GM13976 (cell line): ENCODE results near the gene AGMO.

Experiments
- DNase-seq: peaks from one replicate; pipeline ENCODE4 v3.0.0; 2012; ENCODE audit warnings: low spot score
- CTCF ChIP-seq: IDR thresholded peaks from 2 replicates; pipeline ENCODE4 v1.5.1; 2012; ENCODE audit warnings: borderline replicate concordance, mild to moderate bottlenecking; ENCODE audit not compliant: insufficient read depth; ENCODE audit errors: extremely low read depth, missing control alignments, control extremely low read depth
- in situ Hi-C: fragments of 300-500 bp; cut with MboI; formaldehyde crosslinking; loops from one replicate; pipeline ENCODE4 v1.12.0; 2022; ENCODE audit warnings: low sequenced_read_pairs, mixed read lengths, inconsistent platforms; ENCODE audit not compliant: unreplicated experiment

AGMO gene

DNA sequence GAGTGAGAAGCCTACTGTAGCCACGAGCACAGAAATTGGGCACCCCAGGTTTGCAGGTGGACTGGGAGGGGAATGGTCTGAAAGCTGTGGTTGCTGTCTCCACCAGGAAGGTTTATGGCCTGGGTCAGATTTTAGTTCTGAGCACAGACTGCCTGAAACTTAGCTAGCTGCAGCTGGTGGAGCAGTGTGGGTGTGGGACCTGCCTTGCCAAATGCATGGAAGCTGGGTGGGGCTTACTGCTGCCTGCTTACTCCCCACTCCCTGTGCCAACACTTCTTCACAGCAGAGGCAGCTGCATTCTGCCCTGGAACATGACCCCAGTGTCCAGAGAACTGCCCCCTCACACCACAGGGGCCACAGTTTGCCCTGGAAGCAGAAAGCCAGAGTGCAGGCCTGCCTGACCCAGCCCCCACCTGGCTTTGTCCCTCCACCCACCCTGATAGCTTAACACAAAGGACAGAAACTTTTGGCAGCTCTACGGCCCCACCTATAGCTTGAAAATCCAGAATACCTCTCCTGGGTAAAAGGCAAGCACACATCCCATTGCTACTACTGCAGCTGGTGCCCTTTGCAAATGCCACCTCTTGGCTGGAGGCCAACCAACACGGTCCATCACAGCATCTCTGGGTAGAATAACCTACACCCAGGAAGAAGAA is 281.6 kb downstream of the AGMO start:
- in situ Hi-C loops: no loop called here
- no peak for DNase-seq
- no peak for TF ChIP-seq CTCF

GRCh38 chr7:15279640-15280039 is 282.2 kb downstream of the AGMO start:
- in situ Hi-C loops: no loop called here
- DNase-seq: no peak
- TF ChIP-seq CTCF: no peak

DNA sequence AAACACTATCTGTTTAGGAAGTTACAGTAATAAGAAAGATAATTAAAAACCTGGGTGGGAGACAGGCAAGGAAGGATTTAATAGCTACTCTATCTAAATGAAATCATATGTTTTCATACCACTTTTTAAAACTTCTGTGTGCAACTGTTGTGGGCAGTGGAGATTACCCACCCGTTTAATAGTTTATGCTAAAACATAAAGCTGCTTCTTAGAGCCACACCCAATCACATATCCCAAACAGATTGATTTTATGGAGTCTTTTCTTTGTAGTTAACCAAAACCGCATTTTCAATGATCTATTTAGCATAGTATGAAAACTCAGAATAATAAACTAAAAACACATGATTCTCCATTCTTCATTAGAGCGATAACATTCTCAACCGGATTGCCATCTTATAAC is 304.1 kb downstream of the AGMO start:
- no peak for TF ChIP-seq CTCF
- in situ Hi-C loops: no loop called here
- DNase-seq: no peak

DNA sequence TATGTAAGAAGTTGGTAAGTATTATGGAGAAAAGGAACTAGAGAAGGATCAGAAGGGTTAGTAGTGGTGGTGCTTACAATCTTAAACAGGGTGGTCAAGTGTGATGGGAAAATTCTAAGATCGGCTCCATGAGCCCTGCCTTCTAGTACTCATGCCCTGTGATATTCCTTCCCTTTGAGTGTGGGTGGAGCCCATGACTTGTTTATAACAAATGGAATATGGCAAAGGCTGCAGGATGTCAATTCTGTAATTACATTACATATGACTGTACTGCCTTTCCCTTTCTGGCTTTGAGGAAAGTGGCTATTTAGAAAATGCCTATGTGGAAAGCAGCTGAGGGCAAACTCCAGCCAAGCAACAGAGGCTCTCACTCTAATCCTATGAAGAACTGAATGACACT is 309.6 kb downstream of the AGMO start:
- TF ChIP-seq CTCF: no peak
- no peak for DNase-seq
- in situ Hi-C loops: no loop called here

GRCh38 chr7:15248514-15248913 is 313.3 kb downstream of the AGMO start:
- DNase-seq: no peak
- no peak for TF ChIP-seq CTCF

GRCh38 chr7:15245831-15246230 is 316.0 kb downstream of the AGMO start:
- TF ChIP-seq CTCF: no peak
- DNase-seq: no peak
- in situ Hi-C loops: no loop called here

More at GRCh38 chr7:15248514-15248913, 313.3 kb downstream of the AGMO start:
- in situ Hi-C loops: no loop called here
